Globus pallidus (tissue), 1 donor: Measurements from ENCODE around the gene DIO1.
"Not testable (repeated sequence)": the region's sequence is repeated elsewhere in the genome, so short reads cannot be mapped to it uniquely, and the experiment has no call there.

Experiments
- DNase-seq: peaks from one replicate; pipeline ENCODE4 v3.0.0-alpha.2; 2015; ENCODE audit warnings: low spot score

The DIO1 gene

DNA sequence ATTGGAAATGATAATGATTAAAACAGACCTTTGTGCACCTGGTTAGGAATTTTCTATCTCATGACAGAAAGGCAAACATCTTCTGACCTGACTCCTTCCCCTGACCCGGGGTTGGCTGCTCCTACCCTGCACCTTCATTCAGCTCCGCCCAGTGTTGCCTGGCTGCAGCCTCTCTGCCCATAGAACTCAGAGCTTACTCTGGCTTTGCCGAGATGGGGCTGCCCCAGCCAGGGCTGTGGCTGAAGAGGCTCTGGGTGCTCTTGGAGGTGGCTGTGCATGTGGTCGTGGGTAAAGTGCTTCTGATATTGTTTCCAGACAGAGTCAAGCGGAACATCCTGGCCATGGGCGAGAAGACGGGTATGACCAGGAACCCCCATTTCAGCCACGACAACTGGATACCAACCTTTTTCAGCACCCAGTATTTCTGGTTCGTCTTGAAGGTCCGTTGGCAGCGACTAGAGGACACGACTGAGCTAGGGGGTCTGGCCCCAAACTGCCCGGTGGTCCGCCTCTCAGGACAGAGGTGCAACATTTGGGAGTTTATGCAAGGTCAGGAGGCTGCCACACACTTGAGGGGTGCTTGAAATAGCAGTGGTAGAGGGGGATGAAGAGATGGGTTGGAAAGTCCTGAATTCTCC, at the start of gene DIO1:
TSS of gene DIO1 (plus strand) at position 189 of the 638 bp plus-strand sequence. CDS start at position 213, 24 bp downstream.
- no peak for DNase-seq

DNA sequence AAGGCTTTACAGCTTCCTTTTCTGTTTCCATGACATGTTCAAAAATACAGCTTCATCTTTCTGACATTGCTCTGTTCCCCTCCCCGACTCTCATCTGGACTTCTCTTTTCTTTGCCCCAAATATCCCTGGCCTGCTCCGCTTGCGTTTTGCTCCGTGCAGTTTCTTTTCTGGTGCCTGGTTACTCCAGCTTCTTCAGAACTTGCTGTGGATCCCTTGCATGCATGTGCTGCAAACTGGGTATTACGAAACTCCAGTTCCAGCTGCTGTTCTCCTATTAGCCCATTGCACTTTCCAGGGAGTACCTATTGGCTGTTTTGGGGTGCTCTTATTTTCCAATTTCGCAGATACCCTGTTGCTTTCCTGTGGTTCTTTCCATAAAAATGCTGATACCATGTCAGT, 46.0 kb upstream of the DIO1 start:
- DNase-seq: no peak

DNA sequence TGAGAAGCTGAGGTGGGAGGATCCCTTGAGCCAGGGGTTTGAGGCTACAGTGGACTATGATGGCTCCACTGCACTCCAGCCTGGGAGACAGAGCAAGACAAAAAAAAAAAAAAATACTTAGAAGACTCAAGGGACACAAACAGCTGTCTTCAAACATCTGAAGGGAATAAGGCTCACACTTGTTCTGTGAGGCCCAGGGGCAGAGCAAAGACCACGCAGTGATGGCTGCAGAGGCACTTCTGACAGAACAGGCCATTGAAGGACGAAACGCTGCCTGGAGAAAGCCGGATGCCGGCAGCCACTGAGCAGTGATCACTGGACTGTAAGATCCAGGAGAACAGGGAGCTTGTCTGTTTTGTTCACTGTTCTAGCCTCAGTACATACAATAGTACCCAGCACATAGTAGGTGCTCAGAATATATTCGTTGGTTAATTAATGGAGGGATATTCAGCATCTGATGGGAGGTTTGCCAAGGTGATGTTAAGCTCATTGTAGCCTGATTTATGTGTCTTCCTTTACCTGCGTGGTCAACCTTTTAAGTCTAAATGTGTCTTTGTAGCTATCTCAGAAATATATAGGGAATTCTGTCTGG, 43.8 kb upstream of the DIO1 start:
- no peak for DNase-seq

DNA sequence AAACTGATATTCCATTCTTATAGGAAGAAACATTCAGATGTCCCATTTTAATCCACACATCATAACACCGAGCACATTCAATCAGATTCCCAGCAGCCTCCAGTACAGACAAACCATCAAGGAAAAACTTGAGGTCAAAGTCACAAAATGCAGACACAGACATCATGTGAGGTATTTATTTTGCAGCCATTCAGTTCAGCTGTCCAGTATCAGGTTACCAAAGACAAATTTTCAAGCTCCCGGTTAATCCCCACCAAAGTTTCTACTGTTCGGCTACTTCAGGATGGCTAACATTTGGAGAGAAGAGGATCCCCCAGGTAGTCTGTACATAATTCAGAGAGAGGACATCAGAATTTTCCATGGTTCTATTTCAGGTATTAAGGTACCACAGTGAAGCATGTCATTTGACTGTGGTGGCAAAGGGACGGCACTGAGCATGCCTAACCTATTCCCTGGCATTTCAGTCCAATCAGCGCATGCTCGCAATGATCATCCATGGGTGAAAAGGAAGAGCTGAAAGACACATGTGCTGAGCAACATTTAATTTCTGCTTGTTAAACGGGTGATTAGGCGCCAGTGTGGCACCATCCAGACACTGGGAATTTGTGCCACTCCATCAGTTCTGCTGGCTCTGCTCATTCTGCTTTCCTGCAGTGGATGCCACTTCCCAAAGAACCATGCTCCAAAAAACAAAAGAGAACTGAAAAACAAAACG, 42.3 kb upstream of the DIO1 start:
- DNase-seq: no peak

DNA sequence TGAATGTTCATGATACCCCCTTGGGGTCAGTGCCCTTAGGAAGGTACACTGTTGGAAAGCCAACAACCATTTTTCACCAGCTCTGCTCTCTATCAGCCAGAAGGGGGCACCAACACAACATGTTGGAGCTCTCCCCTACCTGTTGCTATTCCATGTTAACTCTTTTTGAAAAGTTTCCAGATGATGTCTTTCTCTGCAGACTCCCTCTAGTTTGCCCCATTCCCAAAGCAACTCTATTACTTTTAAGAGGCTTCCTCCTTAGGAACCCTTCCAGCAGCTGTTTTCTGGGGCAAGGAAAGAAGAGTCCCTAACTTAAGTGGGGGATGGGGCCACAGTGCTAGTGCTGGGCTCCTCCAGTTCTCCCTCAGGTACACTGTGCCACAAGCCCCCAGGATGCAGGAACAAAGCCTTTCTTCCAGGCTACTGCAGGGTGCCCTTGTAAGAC, 33.0 kb upstream of the DIO1 start:
- peak; percentile 53 for DNase-seq

DNA sequence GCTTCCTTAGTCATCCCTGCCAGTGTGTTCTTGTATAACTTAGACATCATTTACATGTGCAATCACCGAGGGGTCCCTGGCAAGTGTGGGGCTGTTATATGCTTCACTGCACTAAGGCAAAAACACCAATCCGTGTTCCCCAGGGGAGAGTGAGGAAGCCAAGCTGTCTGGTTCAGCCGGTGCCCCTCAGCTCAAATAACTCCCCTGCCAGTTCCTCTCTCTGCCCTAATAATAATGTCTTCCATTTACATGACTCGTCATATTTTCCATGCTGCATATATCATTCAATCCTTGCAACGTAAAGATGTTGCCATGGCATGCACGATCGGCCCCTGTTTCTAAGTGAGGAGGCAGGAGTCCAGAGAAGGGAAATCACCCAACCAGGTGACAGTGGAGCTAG, 31.5 kb upstream of the DIO1 start:
- DNase-seq: no peak

DNA sequence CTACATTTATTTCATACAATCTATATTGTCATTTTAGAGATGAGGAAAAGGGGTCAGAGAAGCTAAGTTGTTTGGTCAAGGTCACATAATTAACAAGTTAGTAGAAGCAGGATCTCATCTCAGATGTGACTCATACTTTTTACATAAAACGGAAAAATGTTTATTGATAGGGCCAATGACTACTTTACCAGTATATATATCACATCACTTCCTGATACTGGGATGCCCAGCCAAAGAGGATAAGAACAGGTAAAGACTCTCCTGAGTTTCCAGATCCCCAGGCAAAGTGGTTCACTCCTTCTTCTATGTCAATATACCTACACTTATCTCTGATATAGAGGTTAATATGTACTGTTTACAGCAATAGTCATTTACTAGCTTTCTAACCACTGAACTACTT, 25.4 kb upstream of the DIO1 start:
- DNase-seq: no peak

DNA sequence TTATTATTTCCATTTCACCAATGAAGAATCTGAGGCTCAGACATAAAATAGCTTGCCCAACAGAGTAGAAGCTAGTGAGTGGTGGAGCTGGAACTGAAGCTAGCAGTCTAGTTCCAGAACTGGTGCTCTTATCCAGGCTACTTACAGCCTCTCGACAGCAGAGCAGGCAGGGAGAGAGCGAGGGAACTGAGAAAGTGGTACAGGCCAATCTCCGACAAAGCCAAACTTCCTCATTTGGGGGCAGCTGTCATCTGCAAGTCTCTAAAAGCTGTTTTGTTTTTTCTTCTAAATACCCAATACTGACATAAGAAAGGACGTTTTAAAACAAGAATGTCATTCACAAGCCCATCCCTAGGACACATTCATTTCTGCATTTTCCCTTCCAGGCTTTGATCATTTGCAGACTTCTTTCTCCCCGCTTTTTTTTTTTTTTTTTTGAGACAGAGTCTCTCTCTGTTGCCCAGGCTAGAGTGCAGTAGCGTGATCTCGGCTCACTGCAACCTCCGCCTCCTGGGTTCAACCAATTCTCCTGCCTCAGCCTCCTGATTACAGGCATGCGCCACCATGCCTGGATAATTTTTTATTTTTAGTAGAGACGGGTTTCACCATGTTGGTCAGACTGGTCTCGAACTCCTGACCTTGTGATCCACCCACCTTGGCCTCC, 24.4 kb upstream of the DIO1 start:
- peak; percentile 64 for DNase-seq

DNA sequence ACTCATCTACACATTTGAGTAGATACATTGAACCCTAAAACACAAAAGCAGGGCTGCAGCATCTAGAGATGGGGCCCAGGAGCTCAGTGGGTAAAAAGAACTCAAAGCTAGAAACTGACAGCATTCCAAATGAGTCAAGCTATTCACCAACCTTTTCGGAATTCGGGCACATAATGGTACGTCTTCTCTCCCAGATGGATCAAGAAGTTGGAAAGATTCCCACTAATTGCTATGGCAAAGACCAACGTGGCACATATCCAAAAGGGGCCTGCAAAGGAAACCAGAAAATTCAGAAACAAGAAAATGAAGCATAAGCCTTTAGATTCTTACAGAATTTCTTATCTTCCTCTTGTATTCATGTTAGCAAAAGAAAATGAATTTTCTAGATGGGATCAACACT, 22.8 kb upstream of the DIO1 start:
- no peak for DNase-seq

DNA sequence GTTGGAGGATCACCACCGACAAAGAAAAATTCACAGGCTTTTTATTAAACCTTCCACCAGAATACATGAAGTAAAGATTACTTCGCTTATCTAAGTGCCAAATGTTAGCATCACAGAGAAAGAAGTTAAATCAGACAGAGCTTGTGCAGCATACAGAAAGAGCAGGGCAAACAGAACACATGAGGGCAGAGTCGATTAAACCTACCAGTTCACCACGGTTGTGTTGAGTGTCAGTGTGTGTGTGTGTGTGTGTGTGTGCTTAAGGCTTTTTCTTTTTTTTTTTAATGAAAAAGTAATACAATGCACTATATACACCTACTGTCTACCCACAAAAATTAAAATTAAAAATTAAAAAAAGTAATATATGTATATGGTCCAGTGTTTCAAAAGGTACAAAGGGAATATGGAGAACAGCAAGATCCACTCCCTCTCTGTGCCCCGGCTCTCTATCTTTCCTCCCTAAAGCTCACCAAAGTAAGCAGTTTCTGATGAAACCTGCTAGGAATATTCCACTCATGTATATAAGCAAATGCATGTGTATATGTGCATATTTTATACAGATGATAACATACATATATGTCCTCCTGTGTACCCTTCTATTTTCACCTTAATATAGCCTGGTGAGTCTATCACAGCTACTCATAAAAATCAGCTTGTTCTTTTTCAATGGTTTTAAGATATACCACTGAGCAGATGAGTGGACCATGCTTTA, 22.1 kb upstream of the DIO1 start:
- no peak for DNase-seq

DNA sequence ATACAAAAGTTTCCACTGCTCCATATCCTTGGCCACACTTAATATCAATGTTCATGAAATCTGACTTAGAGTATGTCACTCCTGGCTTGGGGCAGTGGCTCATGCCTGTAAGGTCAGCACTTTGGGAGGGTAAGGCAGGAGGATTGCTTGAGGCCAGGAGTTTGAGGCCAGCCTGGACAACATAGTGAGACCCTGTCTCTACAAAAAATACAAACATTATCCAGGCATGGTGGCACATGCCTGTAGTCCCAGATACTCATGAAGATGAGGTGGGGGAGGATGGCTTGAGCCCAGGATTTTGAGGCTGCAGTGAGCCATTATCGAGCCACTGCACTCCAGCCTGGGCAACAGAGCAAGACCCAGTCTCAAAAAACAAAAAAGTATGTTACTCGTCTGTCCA, 18.8 kb upstream of the DIO1 start:
- DNase-seq: not testable (repeated sequence)

DNA sequence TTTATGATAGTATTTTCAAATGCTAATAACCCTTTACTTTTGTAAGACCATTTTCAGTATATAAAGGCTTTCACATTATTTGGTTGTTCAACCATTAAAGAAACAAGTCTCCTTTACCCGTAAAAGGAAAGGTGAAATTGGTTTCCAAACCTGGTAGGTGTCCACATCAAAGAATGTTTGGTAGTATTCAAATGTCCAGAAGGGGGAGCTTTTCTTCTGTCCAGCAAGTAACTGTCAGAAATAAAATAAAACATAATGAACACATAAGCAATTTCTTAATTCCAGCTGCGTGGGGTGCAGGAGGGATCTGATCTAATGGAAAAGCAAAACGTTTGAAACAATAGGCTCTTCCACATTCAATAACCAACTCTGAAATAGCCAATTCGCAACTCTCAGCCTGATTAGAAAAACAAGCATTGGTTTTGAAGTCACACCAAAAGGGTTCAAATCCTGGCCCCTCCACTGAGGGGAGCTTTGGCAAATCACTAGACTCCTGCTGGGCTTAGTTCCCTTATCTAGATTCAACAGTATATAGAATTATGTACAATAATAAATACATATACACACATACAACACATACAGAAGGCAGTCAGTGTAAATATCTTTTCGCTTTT, 15.4 kb upstream of the DIO1 start:
- DNase-seq: no peak

DNA sequence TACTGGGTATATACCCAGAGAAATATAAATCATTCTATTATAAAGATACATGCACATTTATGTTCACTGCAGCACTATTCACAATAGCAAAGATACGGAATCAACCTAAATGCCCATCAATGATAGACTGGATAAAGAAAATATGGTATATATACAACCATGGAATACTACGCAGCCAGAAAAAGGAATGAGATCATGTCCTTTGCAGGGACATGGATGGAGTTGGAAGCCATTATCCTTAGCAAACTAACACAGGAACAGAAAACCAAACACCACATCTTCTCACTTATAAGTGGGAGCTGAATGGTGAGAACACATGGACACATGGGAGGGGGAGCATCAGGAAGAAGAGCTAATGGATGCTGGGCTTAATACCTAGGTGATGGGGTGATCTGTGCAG, 12.1 kb upstream of the DIO1 start:
- DNase-seq: not testable (repeated sequence)

DNA sequence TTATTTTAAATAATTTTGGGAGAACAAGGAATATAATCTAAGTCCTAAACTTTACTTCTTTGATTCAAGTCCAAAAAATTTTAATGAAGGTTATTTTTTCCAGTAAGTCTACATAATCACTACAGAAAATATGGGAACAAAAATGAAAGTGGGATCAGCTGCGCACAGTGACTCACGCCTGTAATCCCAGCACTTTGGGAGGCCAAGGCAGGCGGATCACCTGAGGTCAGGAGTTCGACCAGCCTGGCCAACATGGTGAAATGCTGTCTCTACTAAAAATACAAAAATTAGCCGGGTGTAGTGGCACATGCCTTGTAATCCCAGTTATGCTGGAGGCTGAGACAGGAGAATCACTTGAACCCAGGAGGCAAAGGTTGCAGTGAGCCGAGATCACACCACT, 10.4 kb upstream of the DIO1 start:
- not testable (repeated sequence) for DNase-seq

DNA sequence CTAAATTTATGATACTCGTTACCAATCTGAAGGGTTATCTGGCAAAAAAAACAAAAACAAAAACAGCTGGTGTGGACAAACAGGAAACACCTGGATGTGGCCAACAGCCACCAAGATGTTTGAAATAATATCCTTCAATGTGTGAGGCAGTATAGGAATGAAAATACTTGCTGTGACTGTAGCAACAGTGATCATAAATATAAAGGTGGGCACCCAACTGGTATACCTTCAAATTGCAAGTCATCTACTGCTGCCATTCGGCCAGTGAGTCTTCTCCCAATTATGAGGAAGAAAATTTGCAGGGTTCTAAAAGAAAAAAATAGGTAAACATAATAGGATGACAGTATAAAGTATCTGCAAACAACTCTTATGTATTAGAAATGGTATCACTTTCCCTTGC, 5.3 kb upstream of the DIO1 start:
- DNase-seq: no peak

DNA sequence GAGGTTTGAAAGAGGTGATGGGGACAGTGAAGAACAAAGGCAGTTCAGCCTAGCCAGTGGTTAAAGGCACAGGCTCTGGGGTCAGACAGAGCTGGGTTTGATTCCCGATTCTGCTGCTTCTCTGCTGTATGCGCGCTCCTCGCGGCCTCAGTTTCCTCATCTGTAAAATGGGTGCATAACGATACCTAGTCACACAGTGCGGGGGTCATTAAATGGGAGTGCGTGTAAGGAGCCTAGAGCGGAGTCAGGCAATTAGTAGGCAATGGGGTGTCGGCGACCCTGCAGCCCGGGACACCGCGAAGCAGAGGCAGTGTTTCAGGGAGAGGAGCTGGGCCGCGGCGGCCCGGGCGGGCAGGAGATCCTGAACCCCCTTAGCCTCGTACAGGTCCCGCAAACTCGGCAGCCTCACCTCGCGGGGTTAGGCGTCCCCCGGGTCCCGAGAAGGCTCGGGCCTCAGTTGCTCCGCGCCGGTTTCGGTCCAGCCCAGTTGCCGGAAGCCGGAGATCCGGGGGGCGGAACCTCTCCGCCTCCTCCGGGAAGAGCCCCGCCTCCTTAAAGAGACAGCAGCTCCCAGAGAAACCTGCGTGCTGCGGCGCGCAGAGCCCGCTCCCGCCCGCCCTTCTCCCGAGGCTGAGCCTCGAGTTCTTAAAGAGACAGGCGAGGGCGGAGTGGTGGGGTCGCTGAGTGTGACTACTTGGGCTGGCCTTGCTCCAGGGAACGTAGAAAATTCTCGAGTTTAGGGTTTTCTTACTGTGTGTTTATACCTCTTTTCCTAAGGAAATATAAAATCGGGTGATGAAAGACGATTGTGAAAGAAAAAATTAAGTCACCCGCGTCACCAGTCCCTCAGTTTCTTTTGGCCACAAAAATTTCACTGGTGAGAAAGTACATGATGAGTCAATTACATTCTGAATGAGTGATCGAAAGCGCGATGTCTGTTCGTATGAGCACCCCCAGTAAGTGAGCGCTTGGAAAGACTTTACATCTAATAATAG, 4.4 kb upstream of the DIO1 start, which contains the start of gene YIPF1:
TSS of gene YIPF1 (minus strand) at position 494 of the 995 bp plus-strand sequence. CDS start 860 bp downstream, outside the sequence.
- DNase-seq: peak; percentile 93

DNA sequence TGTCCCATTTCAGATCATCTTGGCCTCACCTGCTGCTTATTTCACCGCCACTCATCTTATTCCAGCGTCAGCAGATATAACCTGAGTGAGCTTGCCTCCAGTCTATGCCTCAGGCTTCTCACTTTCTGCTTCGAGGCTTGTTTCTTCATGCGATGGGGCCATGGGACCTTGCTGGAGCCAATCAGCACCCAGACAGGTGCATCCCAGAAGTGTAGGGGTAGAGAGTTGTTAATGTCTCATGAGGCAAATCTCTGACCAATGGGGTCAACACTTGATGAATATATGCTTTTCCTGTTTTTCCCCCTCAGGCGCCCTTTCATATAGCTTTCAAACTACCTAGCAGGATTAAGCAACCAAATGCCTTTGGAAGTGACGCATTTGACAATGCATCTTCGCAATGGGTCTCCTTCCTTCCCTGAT, 3.5 kb upstream of the DIO1 start:
- no peak for DNase-seq

DNA sequence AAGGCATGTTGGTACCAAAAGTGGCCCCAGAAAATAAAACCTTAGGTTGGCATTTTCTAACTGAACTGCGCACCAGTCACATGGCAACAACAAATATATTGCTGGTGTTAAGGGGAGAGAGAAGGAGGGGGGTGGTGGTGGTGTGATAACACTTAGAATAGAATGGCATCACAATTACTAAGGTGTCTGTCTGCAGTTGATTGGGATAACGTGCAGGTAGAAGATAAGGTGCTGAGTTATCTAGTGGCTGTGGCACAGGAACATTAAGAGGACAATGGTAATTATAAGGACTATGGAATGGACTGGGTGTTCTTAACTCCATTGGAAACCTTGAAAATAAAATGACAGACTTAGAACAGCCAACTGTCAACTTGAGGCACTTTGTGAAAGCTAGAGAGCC, 3.0 kb upstream of the DIO1 start:
- no peak for DNase-seq

DNA sequence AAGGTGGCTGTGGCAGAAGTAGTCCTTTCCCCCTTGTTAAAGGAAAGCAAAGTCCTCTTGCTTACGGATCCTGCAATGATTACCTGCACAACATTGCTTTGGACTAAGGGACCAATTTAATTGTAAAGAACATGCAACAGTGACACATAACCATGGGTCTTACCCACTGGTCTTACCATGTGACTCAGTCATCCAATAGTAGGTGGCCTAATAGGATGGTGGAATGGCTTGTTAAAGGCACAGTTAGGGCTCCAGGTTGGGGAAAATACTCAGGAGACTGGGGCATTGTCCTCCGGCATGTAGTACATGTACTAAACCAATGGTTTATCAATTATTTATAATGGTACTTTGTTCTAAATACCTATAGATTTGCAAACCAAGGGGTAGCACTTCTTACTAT, 2.3 kb upstream of the DIO1 start:
- DNase-seq: no peak

DNA sequence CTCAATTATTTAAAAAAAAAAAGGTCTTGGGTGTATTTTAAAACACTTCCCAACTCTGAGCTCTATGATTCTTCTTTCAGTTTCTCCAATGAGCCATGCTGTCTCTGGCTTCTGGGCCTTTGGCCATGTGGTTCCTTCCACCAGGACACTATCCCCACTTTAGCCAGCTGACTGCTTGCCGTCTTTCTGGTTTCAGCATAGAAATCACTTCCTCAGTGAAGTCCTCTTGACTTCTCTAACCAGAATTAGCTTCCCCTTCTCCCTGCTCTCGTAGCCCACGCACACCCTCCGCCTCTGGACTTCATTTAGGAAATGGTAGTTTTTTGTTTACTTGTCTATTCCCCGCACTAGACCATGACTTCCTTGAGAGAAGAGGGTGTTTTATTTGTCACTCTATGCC, 1.1 kb upstream of the DIO1 start:
- peak; percentile 80 for DNase-seq
